Measurements from ENCODE around the gene PLXNA4.

- TF ChIP-seq CTCF (IDR thresholded peaks at IDR 0.05; ENCODE audit: low read depth, low read length, missing input control) (no peak), RAD21 (IDR thresholded peaks at IDR 0.05) (no peak), ATF3 (IDR thresholded peaks at IDR 0.05) (no peak)
These were observed 163.8 kb downstream of the PLXNA4 start for GRCh38 chr7:132412435-132412834.
